GM12878 (cell line): ENCODE measurements around the gene ZBTB22.

Source experiments
- CTCF ChIP-seq, 3 experiments: IDR thresholded peaks in 2 of 3; conservative IDR thresholded peaks in 1 of 3; 2 replicates each; pipeline ENCODE4 v1.5.1; 2011; ENCODE audit warnings: low read depth in 3 of 3, low read length in 3 of 3, mild to moderate bottlenecking in 3 of 3, control low read depth in 2 of 3, moderate library complexity in 2 of 3, inconsistent platforms in 1 of 3, mixed read lengths in 1 of 3; ENCODE audit not compliant: control insufficient read depth in 2 of 3, insufficient read depth in 1 of 3; ENCODE audit errors: extremely low read depth in 1 of 3
- KAT2A ChIP-seq: conservative IDR thresholded peaks from 2 replicates; pipeline ENCODE4 v1.6.1; 2011; ENCODE audit warnings: low read depth, low read length; ENCODE audit not compliant: control insufficient read depth
- NBN ChIP-seq: fragments of 450-650 bp; IDR thresholded peaks from 2 replicates; pipeline ENCODE4 v1.6.1; 2016
- POLR2A ChIP-seq: IDR thresholded peaks from 2 replicates; pipeline ENCODE4 v1.6.1; 2011; ENCODE audit warnings: low read depth, mild to moderate bottlenecking, low read length

- TF ChIP-seq NBN (no peak), POLR2A (no peak), CTCF (IDR thresholded peaks at IDR 0.05 in 2 of 3, conservative IDR thresholded peaks at IDR 0.05 in 1 of 3; ENCODE audit: control insufficient read depth in 2 of 3, extremely low read depth in 1 of 3, insufficient read depth in 1 of 3, low read depth in 3 of 3, low read length in 3 of 3) (no peak), KAT2A (no peak)
Measured at GRCh38 chr6:33295621-33296369, 21.7 kb downstream of the ZBTB22 start.
